IMR-90 (cell line): ENCODE measurements around the gene TNFSF12.

Experiments used
- CHD1 ChIP-seq: IDR thresholded peaks from 2 replicates; pipeline ENCODE4 v1.6.1; 2012; ENCODE audit warnings: low read depth, low read length, improper control_type of control experiment
- CTCF ChIP-seq: conservative IDR thresholded peaks from 2 replicates; pipeline ENCODE4 v1.5.1; 2012; ENCODE audit warnings: mild to moderate bottlenecking, low read depth, low read length, improper control_type of control experiment
- POLR2A ChIP-seq: IDR thresholded peaks from 2 replicates; pipeline ENCODE4 v1.6.1; 2012; ENCODE audit warnings: mild to moderate bottlenecking, low read depth, low read length
- RFX5 ChIP-seq: IDR thresholded peaks from 2 replicates; pipeline ENCODE4 v1.8.0; 2012; ENCODE audit warnings: low read depth, mild to moderate bottlenecking, low read length, moderate library complexity
- USF2 ChIP-seq: fragments of 150-350 bp; IDR thresholded peaks from 2 replicates; pipeline ENCODE4 v1.6.1; 2017; ENCODE audit warnings: mild to moderate bottlenecking, antibody characterized with exemption, low read length, low read depth

- TF ChIP-seq CTCF (no peak), RFX5 (no peak), CHD1 (no peak), POLR2A (no peak), USF2 (no peak)
Observed at GRCh38 chr17:7591596-7591995, 42.7 kb downstream of the TNFSF12 start.
